Measurements from ENCODE around the gene ARHGAP26. TPM values are rescaled to one million over a fixed set of nuclear protein-coding genes. Genes with fewer than 3 reads are reported as not detected.

Gene ARHGAP26
- polyA plus RNA-seq, 3 donors: 26.5 to 56.8 (median 28.7) TPM

DNA sequence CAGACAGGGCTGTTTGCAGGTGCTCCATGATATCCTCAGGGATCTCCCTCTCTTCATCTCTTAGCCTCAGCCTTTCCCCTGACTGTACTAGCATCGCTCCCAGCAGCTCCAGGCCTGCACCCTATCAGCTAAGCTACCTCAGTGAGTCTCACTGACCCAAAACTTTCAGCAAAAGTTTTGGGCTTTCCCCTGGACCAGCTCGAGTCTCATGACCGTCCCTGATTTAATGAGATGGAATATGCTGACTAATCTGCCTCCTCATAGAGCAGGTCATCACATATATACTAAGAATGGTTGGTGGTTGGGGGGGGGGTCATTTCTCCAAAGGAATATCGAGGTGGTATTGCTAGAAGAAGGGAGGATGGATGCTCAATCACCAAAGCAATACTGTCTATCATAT is 481.8 kb downstream of the ARHGAP26 start:
- no peaks in the 10 kb centered on the region for H3K27me3 ChIP-seq (ENCODE audit: control insufficient read depth in 2 of 2, insufficient read depth in 2 of 2, low read length in 2 of 2)
- peaks cover 0 to 2% (median 2%) of the 10 kb centered on the region in 3 donors for H3K27me3 Mint-ChIP-seq (ENCODE audit: low read depth in 3 of 3)
- DNase-seq: peak in 1 of 3 donors; percentile 18
- no peaks in the 10 kb centered on the region for H4K20me1 ChIP-seq (ENCODE audit: insufficient read depth, low read length)
- H3K4me3 ChIP-seq (replicated peaks in 1 of 3; ENCODE audit: low read depth in 2 of 3, low read length in 3 of 3): no peak overlapping the region
- H3K9ac ChIP-seq (ENCODE audit: insufficient read depth, low read length, poor library complexity, severe bottlenecking): no peak overlapping the region
- H3K4me3 Mint-ChIP-seq: no peak overlapping the region
- H3K27ac ChIP-seq (ENCODE audit: low read depth in 1 of 2, low read length in 2 of 2): no peak overlapping the region
- H3K4me1 Mint-ChIP-seq: peaks cover 36% of the 10 kb centered on the region
- no peaks in the 10 kb centered on the region for H3K36me3 Mint-ChIP-seq
- no peaks in the 10 kb centered on the region for H3K36me3 ChIP-seq (replicated peaks in 1 of 2; ENCODE audit: control insufficient read depth in 1 of 2, insufficient read depth in 2 of 2, low read length in 2 of 2)
- H3K79me2 ChIP-seq (ENCODE audit: insufficient read depth, low read length): no peaks in the 10 kb centered on the region
- WGBS (ENCODE audit: insufficient coverage): 100% methylated on average over 1 of the region's 4 CpGs
- H3K9me3 Mint-ChIP-seq: peaks cover 0 to 6% (median 1%) of the 10 kb centered on the region in 7 donors
- no peaks in the 10 kb centered on the region for H3K9me3 ChIP-seq (replicated peaks in 1 of 2; ENCODE audit: control insufficient read depth in 1 of 2, insufficient read depth in 1 of 2, low read length in 2 of 2)
- intact Hi-C loops (cut with micrococcal nuclease): no loop called here
- no peak overlapping the region for H2AFZ ChIP-seq (ENCODE audit: insufficient read depth, low read depth, low read length, poor library complexity, severe bottlenecking)
- TF ChIP-seq CTCF (IDR thresholded peaks at IDR 0.05): no peak
- peak overlapping the region in 1 of 7 donors; percentile 80 for H3K27ac Mint-ChIP-seq
- H3K4me1 ChIP-seq (ENCODE audit: control insufficient read depth in 1 of 2, insufficient read depth in 2 of 2, low read length in 2 of 2): peaks cover 15 to 30% of the 10 kb centered on the region in 2 donors
- no peak overlapping the region for H3K4me2 ChIP-seq (replicated peaks; ENCODE audit: extremely low read depth, low read length, poor library complexity, severe bottlenecking)

- DNase-seq: no peak
- 100% methylated on average over 4 of the region's 7 CpGs for WGBS (ENCODE audit: insufficient coverage)
- no peak overlapping the region for H3K4me3 Mint-ChIP-seq
These were observed 484.6 kb downstream of the ARHGAP26 start for GRCh38 chr5:143254819-143255218.

More at GRCh38 chr5:143254819-143255218, 484.6 kb downstream of the ARHGAP26 start:
- peaks cover 11 to 18% of the 10 kb centered on the region in 2 donors for H3K4me1 ChIP-seq (ENCODE audit: control insufficient read depth in 1 of 2, insufficient read depth in 2 of 2, low read length in 2 of 2)
- no peak overlapping the region for H3K9ac ChIP-seq (ENCODE audit: insufficient read depth, low read length, poor library complexity, severe bottlenecking)
- no peaks in the 10 kb centered on the region for H3K27me3 ChIP-seq (ENCODE audit: control insufficient read depth in 2 of 2, insufficient read depth in 2 of 2, low read length in 2 of 2)
- Mint-ChIP-seq H3K9me3 (peaks cover 0 to 5% (median 0%) of the 10 kb centered on the region in 7 donors), H3K36me3 (no peaks in the 10 kb centered on the region), H3K27ac (no peak overlapping the region), H3K27me3 (ENCODE audit: low read depth in 3 of 3) (peaks cover 0 to 2% (median 0%) of the 10 kb centered on the region in 3 donors), H3K4me1 (peaks cover 26% of the 10 kb centered on the region)
- H4K20me1 ChIP-seq (ENCODE audit: insufficient read depth, low read length): no peaks in the 10 kb centered on the region
- no peak for TF ChIP-seq CTCF (IDR thresholded peaks at IDR 0.05)
- H3K36me3 ChIP-seq (replicated peaks in 1 of 2; ENCODE audit: control insufficient read depth in 1 of 2, insufficient read depth in 2 of 2, low read length in 2 of 2): no peaks in the 10 kb centered on the region
- intact Hi-C loops (cut with micrococcal nuclease): no loop called here
- no peaks in the 10 kb centered on the region for H3K9me3 ChIP-seq (replicated peaks in 1 of 2; ENCODE audit: control insufficient read depth in 1 of 2, insufficient read depth in 1 of 2, low read length in 2 of 2)
- no peak overlapping the region for H3K4me3 ChIP-seq (replicated peaks in 1 of 3; ENCODE audit: low read depth in 2 of 3, low read length in 3 of 3)
- no peak overlapping the region for H3K4me2 ChIP-seq (replicated peaks; ENCODE audit: extremely low read depth, low read length, poor library complexity, severe bottlenecking)
- no peaks in the 10 kb centered on the region for H3K79me2 ChIP-seq (ENCODE audit: insufficient read depth, low read length)
- no peak overlapping the region for H2AFZ ChIP-seq (ENCODE audit: insufficient read depth, low read depth, low read length, poor library complexity, severe bottlenecking)
- H3K27ac ChIP-seq (ENCODE audit: low read depth in 1 of 2, low read length in 2 of 2): no peak overlapping the region
